Type B pancreatic cell (in vitro differentiated cells): ENCODE results near the gene LMTK2. TPM values are rescaled to one million over a fixed set of nuclear protein-coding genes. Genes with fewer than 3 reads are reported as not detected.

Experiments used
- DNase-seq: peaks from one replicate; pipeline ENCODE4 v3.0.0; 2021; ENCODE audit warnings: mixed read lengths; ENCODE audit not compliant: unreplicated experiment; ENCODE audit errors: extremely low spot score
- H3K27ac Mint-ChIP-seq: 2 replicates; pipeline ENCODE4 v1.8.0; 2021; ENCODE audit warnings: mild to moderate bottlenecking, mixed read lengths
- H3K27me3 Mint-ChIP-seq: 2 replicates; pipeline ENCODE4 v1.8.0; 2021; ENCODE audit warnings: mixed read lengths
- H3K36me3 Mint-ChIP-seq: 2 replicates; pipeline ENCODE4 v1.8.0; 2021; ENCODE audit warnings: mixed read lengths
- H3K4me1 Mint-ChIP-seq: one replicate; pipeline ENCODE4 v1.8.0; 2021; ENCODE audit warnings: mixed read lengths; ENCODE audit not compliant: unreplicated experiment
- H3K4me3 Mint-ChIP-seq: 2 replicates; pipeline ENCODE4 v1.8.0; 2021; ENCODE audit warnings: mild to moderate bottlenecking, mixed read lengths
- H3K9me3 Mint-ChIP-seq: 2 replicates; pipeline ENCODE4 v1.8.0; 2021; ENCODE audit warnings: mixed read lengths
- total RNA-seq: library from RNA; stranded (reverse); gene quantifications from 2 replicates; pipeline ENCODE4 v1.2.1, GENCODE V29; 2021; ENCODE audit warnings: low replicate concordance
- TF ChIP-seq, protein P1 (sequence below): fragments of 200-600 bp; sonication (generic); conservative IDR thresholded peaks from 2 replicates; pipeline ENCODE4 v1.5.0; 2021; ENCODE audit warnings: antibody characterized with exemption, mild to moderate bottlenecking

The LMTK2 gene
- total RNA-seq, 1 donor from 2014 or later: 20.6 TPM

DNA sequence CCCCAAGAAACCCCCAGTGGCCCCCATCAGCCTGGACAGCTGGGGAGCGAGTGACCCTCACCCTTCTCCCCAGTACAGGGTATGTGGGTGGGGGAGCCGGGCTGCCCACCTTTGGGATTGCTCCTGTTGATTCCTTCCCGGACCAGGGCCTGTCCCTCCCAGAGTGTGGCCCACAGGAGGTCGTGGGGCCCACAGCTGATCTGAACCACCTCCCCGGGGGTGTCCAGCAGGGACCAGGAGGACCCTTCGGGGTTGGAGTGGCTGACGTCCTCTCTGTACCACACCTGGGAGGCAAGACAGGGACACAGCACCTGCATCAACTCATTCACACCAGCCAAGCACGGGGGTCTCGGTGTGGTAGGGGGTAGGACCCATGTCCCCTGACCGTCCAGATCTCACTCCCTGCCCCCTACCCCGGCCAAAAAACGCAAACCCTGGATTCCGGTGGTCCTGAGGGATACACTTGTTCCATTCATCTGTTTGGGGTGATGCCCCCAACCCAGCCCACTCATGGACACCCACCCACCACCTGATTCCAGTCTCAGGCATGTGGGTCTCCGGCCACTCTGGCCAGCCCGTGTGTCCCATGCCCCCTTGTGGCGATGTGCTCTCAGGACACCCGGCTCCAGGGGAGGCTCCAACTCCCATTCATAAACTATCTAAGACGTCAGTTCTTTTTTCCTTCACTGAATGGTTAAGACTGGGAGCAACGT, 134.5 kb downstream of the LMTK2 start:
- TF ChIP-seq, protein P1, sequence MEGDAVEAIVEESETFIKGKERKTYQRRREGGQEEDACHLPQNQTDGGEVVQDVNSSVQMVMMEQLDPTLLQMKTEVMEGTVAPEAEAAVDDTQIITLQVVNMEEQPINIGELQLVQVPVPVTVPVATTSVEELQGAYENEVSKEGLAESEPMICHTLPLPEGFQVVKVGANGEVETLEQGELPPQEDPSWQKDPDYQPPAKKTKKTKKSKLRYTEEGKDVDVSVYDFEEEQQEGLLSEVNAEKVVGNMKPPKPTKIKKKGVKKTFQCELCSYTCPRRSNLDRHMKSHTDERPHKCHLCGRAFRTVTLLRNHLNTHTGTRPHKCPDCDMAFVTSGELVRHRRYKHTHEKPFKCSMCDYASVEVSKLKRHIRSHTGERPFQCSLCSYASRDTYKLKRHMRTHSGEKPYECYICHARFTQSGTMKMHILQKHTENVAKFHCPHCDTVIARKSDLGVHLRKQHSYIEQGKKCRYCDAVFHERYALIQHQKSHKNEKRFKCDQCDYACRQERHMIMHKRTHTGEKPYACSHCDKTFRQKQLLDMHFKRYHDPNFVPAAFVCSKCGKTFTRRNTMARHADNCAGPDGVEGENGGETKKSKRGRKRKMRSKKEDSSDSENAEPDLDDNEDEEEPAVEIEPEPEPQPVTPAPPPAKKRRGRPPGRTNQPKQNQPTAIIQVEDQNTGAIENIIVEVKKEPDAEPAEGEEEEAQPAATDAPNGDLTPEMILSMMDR: peak; percentile 80
- H3K27me3 Mint-ChIP-seq: no peaks in the 10 kb centered on the region
- DNase-seq: no peak
- H3K4me3 Mint-ChIP-seq: no peak overlapping the region
- H3K36me3 Mint-ChIP-seq: peaks cover 4% of the 10 kb centered on the region
- no peaks in the 10 kb centered on the region for H3K4me1 Mint-ChIP-seq
- H3K9me3 Mint-ChIP-seq: no peaks in the 10 kb centered on the region
- no peak overlapping the region for H3K27ac Mint-ChIP-seq

DNA sequence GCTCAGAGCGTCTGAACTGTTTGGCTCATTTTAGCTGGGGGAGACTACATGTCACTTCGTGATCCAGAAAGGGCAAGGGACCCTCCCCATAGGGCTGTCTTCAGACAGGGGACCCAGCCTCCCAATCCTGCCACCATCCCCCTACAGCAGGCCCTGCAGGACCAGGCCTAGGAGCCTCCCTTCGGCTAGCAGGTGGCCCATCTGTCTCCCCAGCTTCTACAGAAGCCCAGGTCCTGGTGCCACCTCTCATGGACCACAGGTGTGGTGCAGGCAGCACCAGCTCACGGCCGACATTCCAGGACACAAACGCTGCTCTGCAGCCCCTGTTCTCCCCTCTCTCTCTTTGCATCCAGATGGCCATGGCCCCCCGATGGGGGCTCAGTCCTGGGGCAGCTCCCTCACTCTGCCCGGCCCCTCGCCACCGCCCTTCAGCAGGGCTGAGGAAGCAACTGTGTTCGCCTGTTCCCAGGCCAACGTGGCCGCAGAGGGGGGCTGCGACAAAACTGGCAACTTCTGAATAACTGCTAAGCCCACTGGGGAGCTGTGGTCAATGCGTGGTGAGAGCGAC, 135.1 kb downstream of the LMTK2 start:
- TF ChIP-seq, protein P1: peak; percentile 4
- no peaks in the 10 kb centered on the region for H3K27me3 Mint-ChIP-seq
- no peak for DNase-seq
- peaks cover 4% of the 10 kb centered on the region for H3K36me3 Mint-ChIP-seq
- no peak overlapping the region for H3K27ac Mint-ChIP-seq
- H3K9me3 Mint-ChIP-seq: no peaks in the 10 kb centered on the region
- H3K4me1 Mint-ChIP-seq: no peaks in the 10 kb centered on the region
- H3K4me3 Mint-ChIP-seq: no peak overlapping the region

DNA sequence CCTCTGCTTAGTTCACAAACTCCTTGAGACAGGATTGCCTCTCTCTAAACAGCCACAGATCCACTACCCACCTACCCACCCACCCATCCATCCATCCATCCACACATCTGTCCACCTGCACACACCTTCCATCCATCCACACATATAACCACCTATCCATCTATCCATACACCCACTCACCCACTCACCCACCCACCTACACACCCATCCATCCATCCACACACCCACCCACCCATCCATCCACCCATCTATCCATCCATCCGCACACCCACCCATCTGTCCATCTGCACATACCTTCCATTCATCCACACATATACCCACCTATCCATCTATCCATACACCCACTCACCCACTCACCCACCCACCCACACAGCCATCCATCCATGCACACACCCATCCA, 135.7 kb downstream of the LMTK2 start:
- Mint-ChIP-seq H3K4me1 (no peaks in the 10 kb centered on the region), H3K4me3 (no peak overlapping the region), H3K36me3 (peaks cover 4% of the 10 kb centered on the region), H3K9me3 (no peaks in the 10 kb centered on the region), H3K27ac (no peak overlapping the region), H3K27me3 (no peaks in the 10 kb centered on the region)
- TF ChIP-seq, protein P1: no peak
- no peak for DNase-seq

DNA sequence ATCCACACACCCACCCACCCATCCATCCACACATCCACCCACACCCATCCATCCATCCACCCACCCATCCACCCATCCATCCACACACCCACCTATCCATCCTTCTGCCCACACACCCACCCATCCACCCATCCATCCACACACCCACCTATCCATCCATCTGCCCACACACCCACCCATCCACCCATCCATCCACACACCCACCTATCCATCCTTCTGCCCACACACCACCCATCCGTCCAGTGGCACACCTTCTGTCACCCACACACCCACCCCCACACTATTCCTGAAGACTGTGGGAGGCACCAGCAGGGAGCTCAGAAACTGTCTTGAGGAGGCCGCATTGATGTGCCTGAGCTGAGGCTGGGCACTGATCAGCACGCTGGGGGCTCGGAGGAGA, 136.3 kb downstream of the LMTK2 start:
- TF ChIP-seq, protein P1: no peak
- Mint-ChIP-seq H3K27ac (no peak overlapping the region), H3K4me1 (no peaks in the 10 kb centered on the region), H3K36me3 (peaks cover 4% of the 10 kb centered on the region), H3K4me3 (no peak overlapping the region), H3K27me3 (no peaks in the 10 kb centered on the region), H3K9me3 (no peaks in the 10 kb centered on the region)
- no peak for DNase-seq

DNA sequence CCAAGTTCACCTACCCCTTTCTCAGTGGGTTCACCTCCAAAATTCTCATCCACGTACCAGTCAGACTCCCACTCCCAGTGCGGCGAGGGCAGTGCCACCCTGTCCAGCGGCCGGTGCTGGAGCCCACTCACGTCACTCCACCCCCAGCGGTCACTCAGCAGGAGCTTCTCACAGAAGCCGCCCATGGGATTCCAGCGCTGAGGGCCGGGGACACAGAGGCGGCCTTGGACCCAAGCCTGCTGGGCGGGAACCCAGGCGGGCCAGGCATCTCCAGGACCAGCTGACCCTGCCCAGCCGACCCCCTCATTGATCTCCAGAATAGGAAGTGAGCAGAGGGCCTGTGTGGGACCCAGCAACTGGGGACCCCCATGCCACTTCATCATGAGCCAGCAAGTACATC, 138.2 kb downstream of the LMTK2 start:
- no peak overlapping the region for H3K27ac Mint-ChIP-seq
- H3K4me1 Mint-ChIP-seq: peaks cover 3% of the 10 kb centered on the region
- TF ChIP-seq, protein P1: no peak
- no peak for DNase-seq
- H3K9me3 Mint-ChIP-seq: no peaks in the 10 kb centered on the region
- no peak overlapping the region for H3K4me3 Mint-ChIP-seq
- no peaks in the 10 kb centered on the region for H3K27me3 Mint-ChIP-seq
- H3K36me3 Mint-ChIP-seq: no peaks in the 10 kb centered on the region
